ENCODE measurements around the gene ACSL6. TPM values are rescaled to one million over a fixed set of nuclear protein-coding genes. Genes with fewer than 3 reads are reported as not detected.
"Not testable (repeated sequence)": the region's sequence is repeated elsewhere in the genome, so short reads cannot be mapped to it uniquely, and the experiment has no call there.

Gene ACSL6
- total and polyA plus RNA-seq, 10 donors = 0.76 to 18.4 (median 3.9) TPM

- WGBS, 5 donors = 79 to 88% (median 83%) methylated on average over 2 of the region's 2 CpGs
- no peak for DNase-seq
- TF ChIP-seq POLR2AphosphoS5 (IDR thresholded peaks at IDR 0.05) (no peak), CTCF (IDR thresholded peaks at IDR 0.05 in 8 of 11, conservative IDR thresholded peaks at IDR 0.05 in 3 of 11) (no peak), POLR2A (IDR thresholded peaks at IDR 0.05) (no peak)
- H3K4me1 ChIP-seq = no peaks in the 10 kb centered on the region
- H3K27ac ChIP-seq = no peak overlapping the region
- H3K36me3 ChIP-seq = no peaks in the 10 kb centered on the region
- H3K27me3 ChIP-seq (replicated peaks in 1 of 7) = no peaks in the 10 kb centered on the region
- peaks cover 0 to 42% (median 25%) of the 10 kb centered on the region in 8 donors for H3K9me3 ChIP-seq
- H3K4me3 ChIP-seq = no peak overlapping the region
- intact Hi-C loops (cut with DNase I; ENCODE audit: low total_unique reads) = no loop called here
Measured at GRCh38 chr5:131906668-131907067, 104.8 kb downstream of the ACSL6 start.

GRCh38 chr5:131902266-131902665 is 109.2 kb downstream of the ACSL6 start:
- peak overlapping the region in 4 of 8 donors; percentile 68 to 83 (median 72) for H3K27ac ChIP-seq
- H3K27me3 ChIP-seq (replicated peaks in 1 of 7) = peaks cover 0 to 15% (median 0%) of the 10 kb centered on the region in 7 donors
- H3K4me3 ChIP-seq; H3K4me1 ChIP-seq; H3K36me3 ChIP-seq; intact Hi-C loops (cut with DNase I; ENCODE audit: low total_unique reads); DNase-seq: not testable (repeated sequence)
- WGBS, 5 donors = 25 to 49% (median 37%) methylated on average over 1 of the region's 1 CpG
- H3K9me3 ChIP-seq = peaks cover 0 to 57% (median 25%) of the 10 kb centered on the region in 8 donors

Other genes with a start within 250 kb of the ACSL6 start
- gene FNIP1, start 214.6 kb downstream of the ACSL6 start, total RNA-seq = 10 to 100 TPM; 36.3 to 53.4 (median 48.1) TPM
- gene FNIP1, start 214.6 kb downstream of the ACSL6 start, polyA plus RNA-seq = 1 to 10 TPM; 3.6 to 6.2 (median 4.2) TPM
- not detected for gene MEIKIN, start 66.0 kb downstream of the ACSL6 start, total RNA-seq
- gene MEIKIN, start 66.0 kb downstream of the ACSL6 start, polyA plus RNA-seq = under 1 TPM in 1 of 3 donors, not detected in 2; 0.24 TPM
- gene IL3, start 49.0 kb upstream of the ACSL6 start, total RNA-seq = not detected
- not detected for gene IL3, start 49.0 kb upstream of the ACSL6 start, polyA plus RNA-seq
- gene CSF2, start 62.1 kb upstream of the ACSL6 start, total RNA-seq = not detected
- gene CSF2, start 62.1 kb upstream of the ACSL6 start, polyA plus RNA-seq = not detected
- gene P4HA2, start 216.2 kb upstream of the ACSL6 start, total RNA-seq = 10 to 100 TPM in 6 of 7 donors, 1 to 10 TPM in 1; 8.2 to 38.1 (median 15.6) TPM
- gene P4HA2, start 216.2 kb upstream of the ACSL6 start, polyA plus RNA-seq = 1 to 10 TPM; 2.7 to 4.8 (median 4.1) TPM
- 10 to 100 TPM in 1 of 7 donors, 1 to 10 TPM in 6; 3.5 to 17.4 (median 9.0) TPM for gene PDLIM4, start 246.0 kb upstream of the ACSL6 start, total RNA-seq
- gene PDLIM4, start 246.0 kb upstream of the ACSL6 start, polyA plus RNA-seq = 10 to 100 TPM in 1 of 3 donors, 1 to 10 TPM in 2; 7.5 to 16.9 (median 9.0) TPM

Data from spleen (tissue), 11 donors.